KMS-11 (cell line): Measurements from ENCODE around the gene CTIF.

Source experiments
- H2AFZ ChIP-seq: fragments of 200-600 bp; sonication (generic); 2 replicates; pipeline ENCODE4 v1.6.1; 2016; ENCODE audit warnings: antibody characterized with exemption, mixed run types, low read depth
- H3K27ac ChIP-seq: fragments of 200-600 bp; sonication (generic); 2 replicates; pipeline ENCODE4 v1.6.1; 2016; ENCODE audit warnings: mild to moderate bottlenecking, mixed run types
- H3K27me3 ChIP-seq: fragments of 200-600 bp; sonication (generic); 2 replicates; pipeline ENCODE4 v1.6.1; 2017; ENCODE audit warnings: mild to moderate bottlenecking, low read depth, mixed run types, moderate library complexity; ENCODE audit not compliant: insufficient read depth
- H3K36me3 ChIP-seq: fragments of 200-600 bp; sonication (generic); 2 replicates; pipeline ENCODE4 v1.6.1; 2017; ENCODE audit warnings: mild to moderate bottlenecking, mixed run types; ENCODE audit not compliant: insufficient read depth
- H3K4me1 ChIP-seq: fragments of 200-600 bp; sonication (generic); 2 replicates; pipeline ENCODE4 v1.6.1; 2016; ENCODE audit warnings: mild to moderate bottlenecking, low read depth, mixed run types; ENCODE audit not compliant: poor library complexity, severe bottlenecking
- H3K4me2 ChIP-seq: fragments of 200-600 bp; sonication (generic); 2 replicates; pipeline ENCODE4 v1.7.0; 2016; ENCODE audit warnings: mild to moderate bottlenecking, mixed run types
- H3K4me3 ChIP-seq: fragments of 200-600 bp; sonication (generic); IDR thresholded peaks from 2 replicates; pipeline ENCODE4 v1.6.1; 2017; ENCODE audit warnings: low read depth, low read length, mixed read lengths; ENCODE audit not compliant: insufficient read depth
- H3K79me2 ChIP-seq: fragments of 200-600 bp; sonication (generic); 2 replicates; pipeline ENCODE4 v1.6.1; 2016; ENCODE audit warnings: low read depth, mixed run types; ENCODE audit not compliant: insufficient read depth
- H3K9ac ChIP-seq: fragments of 200-600 bp; sonication (generic); 2 replicates; pipeline ENCODE4 v1.6.1; 2016; ENCODE audit warnings: mild to moderate bottlenecking, mixed run types
- H4K20me1 ChIP-seq: fragments of 200-600 bp; sonication (generic); 2 replicates; pipeline ENCODE4 v1.6.1; 2016; ENCODE audit warnings: mild to moderate bottlenecking, mixed run types; ENCODE audit not compliant: insufficient read depth
- TF ChIP-seq, protein P1 (sequence below): fragments of 200-600 bp; sonication (generic); conservative IDR thresholded peaks from 2 replicates; pipeline ENCODE4 v1.6.1; 2017; ENCODE audit warnings: low read depth, mild to moderate bottlenecking, antibody characterized with exemption, low read length, moderate library complexity, mixed read lengths

CTIF gene

DNA sequence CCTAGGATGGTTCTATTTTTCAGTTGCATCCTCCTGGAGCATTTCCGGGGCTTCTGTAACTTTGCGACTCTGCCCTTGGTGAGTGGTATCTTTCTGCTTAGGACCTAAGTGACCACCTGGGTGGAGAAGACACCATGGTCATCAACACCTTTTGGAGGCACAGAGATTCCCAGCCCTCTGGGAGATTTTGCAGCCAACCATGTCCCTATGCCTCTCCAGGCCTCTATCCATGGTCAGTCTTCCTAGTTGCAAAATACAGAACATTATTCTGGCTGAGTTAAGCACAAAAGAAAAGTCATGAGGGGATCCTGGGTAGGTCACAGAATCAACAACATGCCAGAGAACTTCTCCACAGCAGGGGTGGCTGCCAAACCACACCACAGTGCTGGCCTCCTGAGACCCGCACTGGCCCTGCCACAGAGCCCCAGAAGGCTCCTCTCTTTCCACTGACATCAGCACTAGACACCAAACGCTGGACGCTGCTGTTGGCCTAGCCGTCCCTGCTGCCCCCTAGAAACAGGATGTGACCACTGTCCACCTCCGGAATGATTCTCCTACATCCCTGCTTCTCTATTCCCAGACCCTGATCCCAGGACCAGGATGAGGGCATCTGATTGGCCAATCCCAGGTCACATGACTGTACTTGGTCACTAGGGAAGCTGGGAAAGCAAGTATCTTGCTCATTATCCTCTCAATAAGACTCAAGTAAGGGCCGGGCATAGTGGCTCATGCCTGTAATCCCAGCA lies 364.2 kb downstream of the CTIF start:
- Histone ChIP-seq H3K27ac (no peak overlapping the region), H3K4me1 (peaks cover 9% of the 10 kb centered on the region), H2AFZ (no peak overlapping the region), H3K9ac (no peak overlapping the region), H3K36me3 (no peaks in the 10 kb centered on the region), H3K27me3 (no peaks in the 10 kb centered on the region), H3K4me3 (no peak overlapping the region), H3K4me2 (no peak overlapping the region), H4K20me1 (no peaks in the 10 kb centered on the region), H3K79me2 (no peaks in the 10 kb centered on the region)
- TF ChIP-seq, protein P1, sequence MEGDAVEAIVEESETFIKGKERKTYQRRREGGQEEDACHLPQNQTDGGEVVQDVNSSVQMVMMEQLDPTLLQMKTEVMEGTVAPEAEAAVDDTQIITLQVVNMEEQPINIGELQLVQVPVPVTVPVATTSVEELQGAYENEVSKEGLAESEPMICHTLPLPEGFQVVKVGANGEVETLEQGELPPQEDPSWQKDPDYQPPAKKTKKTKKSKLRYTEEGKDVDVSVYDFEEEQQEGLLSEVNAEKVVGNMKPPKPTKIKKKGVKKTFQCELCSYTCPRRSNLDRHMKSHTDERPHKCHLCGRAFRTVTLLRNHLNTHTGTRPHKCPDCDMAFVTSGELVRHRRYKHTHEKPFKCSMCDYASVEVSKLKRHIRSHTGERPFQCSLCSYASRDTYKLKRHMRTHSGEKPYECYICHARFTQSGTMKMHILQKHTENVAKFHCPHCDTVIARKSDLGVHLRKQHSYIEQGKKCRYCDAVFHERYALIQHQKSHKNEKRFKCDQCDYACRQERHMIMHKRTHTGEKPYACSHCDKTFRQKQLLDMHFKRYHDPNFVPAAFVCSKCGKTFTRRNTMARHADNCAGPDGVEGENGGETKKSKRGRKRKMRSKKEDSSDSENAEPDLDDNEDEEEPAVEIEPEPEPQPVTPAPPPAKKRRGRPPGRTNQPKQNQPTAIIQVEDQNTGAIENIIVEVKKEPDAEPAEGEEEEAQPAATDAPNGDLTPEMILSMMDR = no peak

GRCh38 chr18:48904091-48904490 lies 365.3 kb downstream of the CTIF start:
- Histone ChIP-seq H3K79me2 (no peaks in the 10 kb centered on the region), H3K36me3 (no peaks in the 10 kb centered on the region), H3K4me2 (no peak overlapping the region), H3K9ac (no peak overlapping the region), H4K20me1 (no peaks in the 10 kb centered on the region), H3K4me3 (no peak overlapping the region), H3K27me3 (no peaks in the 10 kb centered on the region), H3K27ac (no peak overlapping the region), H2AFZ (no peak overlapping the region), H3K4me1 (peaks cover 9% of the 10 kb centered on the region)
- TF ChIP-seq, protein P1 = no peak

DNA sequence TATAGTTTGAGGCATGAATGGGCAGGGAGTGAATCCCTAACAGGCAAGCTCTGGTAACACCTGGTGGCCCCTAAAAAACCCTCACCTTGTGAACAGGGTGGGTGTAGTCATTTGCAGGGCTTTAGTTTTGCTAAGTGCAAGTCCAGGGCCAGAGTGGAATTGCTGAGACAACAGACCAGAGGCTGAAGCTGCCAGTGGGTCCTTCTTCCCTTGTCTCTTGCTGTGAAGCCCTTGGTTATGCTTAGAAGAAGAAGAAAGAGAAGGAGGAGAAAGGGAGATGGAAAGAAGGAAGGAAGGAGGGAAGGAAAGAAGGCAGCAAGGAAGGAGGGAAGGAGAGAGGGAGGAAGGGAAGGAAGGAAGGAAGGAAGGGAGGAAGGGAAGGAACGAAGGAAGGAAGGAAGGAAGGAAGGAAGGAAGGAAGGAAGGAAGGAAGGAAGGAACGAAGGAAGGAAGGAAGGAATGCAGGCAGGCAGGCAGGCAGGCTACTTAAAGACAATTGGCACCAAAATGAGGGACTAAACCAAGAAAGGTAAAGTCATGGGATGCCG lies 366.1 kb downstream of the CTIF start:
- H3K27ac ChIP-seq = no peak overlapping the region
- no peaks in the 10 kb centered on the region for H3K27me3 ChIP-seq
- no peak overlapping the region for H3K4me3 ChIP-seq
- no peak overlapping the region for H2AFZ ChIP-seq
- H3K9ac ChIP-seq = no peak overlapping the region
- H4K20me1 ChIP-seq = no peaks in the 10 kb centered on the region
- H3K4me1 ChIP-seq = peaks cover 9% of the 10 kb centered on the region
- no peaks in the 10 kb centered on the region for H3K36me3 ChIP-seq
- TF ChIP-seq, protein P1 = no peak
- no peaks in the 10 kb centered on the region for H3K79me2 ChIP-seq
- no peak overlapping the region for H3K4me2 ChIP-seq

- H3K4me2 ChIP-seq = no peak overlapping the region
- TF ChIP-seq, protein P1 = no peak
- no peak overlapping the region for H2AFZ ChIP-seq
- H3K4me3 ChIP-seq = no peak overlapping the region
- no peaks in the 10 kb centered on the region for H3K36me3 ChIP-seq
- H3K27ac ChIP-seq = no peak overlapping the region
- H3K9ac ChIP-seq = no peak overlapping the region
- no peaks in the 10 kb centered on the region for H3K27me3 ChIP-seq
- no peaks in the 10 kb centered on the region for H3K79me2 ChIP-seq
- peaks cover 9% of the 10 kb centered on the region for H3K4me1 ChIP-seq
- H4K20me1 ChIP-seq = no peaks in the 10 kb centered on the region
Observed at GRCh38 chr18:48905513-48905912, 366.7 kb downstream of the CTIF start.
